ENCODE measurements around the gene SIX5.
A peak's percentile ranks its signal among the peaks of the same experiment; 100 is the strongest.

Gene SIX5

GRCh38 chr19:45815481-45816216, 46.6 kb upstream of the SIX5 start:
- no peak for TF ChIP-seq POLR2AphosphoS5 (IDR thresholded peaks at IDR 0.05; ENCODE audit: low read depth, low read length)
- TF ChIP-seq REST (IDR thresholded peaks at IDR 0.05; ENCODE audit: insufficient read depth in 1 of 2, low read depth in 2 of 2, low read length in 2 of 2), result no peak
- TF ChIP-seq SIN3A (IDR thresholded peaks at IDR 0.05; ENCODE audit: borderline replicate concordance, insufficient read depth, low read length), result no peak
- no peak for TF ChIP-seq TAF1 (IDR thresholded peaks at IDR 0.05; ENCODE audit: borderline replicate concordance, insufficient read depth, low read length)
- no peak for TF ChIP-seq FOXP2 (optimal IDR thresholded peaks at IDR 0.05; ENCODE audit: borderline replicate concordance, extremely low read depth, extremely low read length, insufficient read depth)

GRCh38 chr19:45814851-45815480, 45.9 kb upstream of the SIX5 start, which contains the start of gene RSPH6A:
Gene RSPH6A, minus strand, starts transcription at chr19:45815308. Its CDS starts 132 bp downstream, at chr19:45815176.
- TF ChIP-seq REST (IDR thresholded peaks at IDR 0.05; ENCODE audit: insufficient read depth in 1 of 2, low read depth in 2 of 2, low read length in 2 of 2), result no peak
- TF ChIP-seq POLR2AphosphoS5 (IDR thresholded peaks at IDR 0.05; ENCODE audit: low read depth, low read length), result 0 out of 2 replicates have a peak, but pooled peaks have one; percentile 12

- TF ChIP-seq REST (IDR thresholded peaks at IDR 0.05; ENCODE audit: insufficient read depth in 1 of 2, low read depth in 2 of 2, low read length in 2 of 2) (no peak), SIN3A (IDR thresholded peaks at IDR 0.05; ENCODE audit: borderline replicate concordance, insufficient read depth, low read length) (no peak), POLR2AphosphoS5 (IDR thresholded peaks at IDR 0.05; ENCODE audit: low read depth, low read length) (no peak), TAF1 (IDR thresholded peaks at IDR 0.05; ENCODE audit: borderline replicate concordance, insufficient read depth, low read length) (no peak), FOXP2 (optimal IDR thresholded peaks at IDR 0.05; ENCODE audit: borderline replicate concordance, extremely low read depth, extremely low read length, insufficient read depth) (no peak)
These were observed 45.2 kb upstream of the SIX5 start for GRCh38 chr19:45814166-45814780.

GRCh38 chr19:45812297-45812696, 43.2 kb upstream of the SIX5 start:
- TF ChIP-seq REST (IDR thresholded peaks at IDR 0.05; ENCODE audit: insufficient read depth in 1 of 2, low read depth in 2 of 2, low read length in 2 of 2), result no peak
- no peak for TF ChIP-seq FOXP2 (optimal IDR thresholded peaks at IDR 0.05; ENCODE audit: borderline replicate concordance, extremely low read depth, extremely low read length, insufficient read depth)
